ENCODE results near the gene C1orf74.

- TF ChIP-seq CTCF (IDR thresholded peaks at IDR 0.05 in 8 of 11, conservative IDR thresholded peaks at IDR 0.05 in 3 of 11) (no peak), POLR2AphosphoS5 (IDR thresholded peaks at IDR 0.05) (no peak), POLR2A (IDR thresholded peaks at IDR 0.05) (no peak)
These were observed 38.3 kb upstream of the C1orf74 start for GRCh38 chr1:209822706-209823105.
